IMR-90 (cell line): ENCODE measurements around the gene LLPH.

Experiments
- BHLHE40 ChIP-seq: fragments of 150-350 bp; IDR thresholded peaks from 2 replicates; pipeline ENCODE4 v1.6.1; 2016; ENCODE audit warnings: mild to moderate bottlenecking, low read depth, low read length
- CHD1 ChIP-seq: IDR thresholded peaks from 2 replicates; pipeline ENCODE4 v1.6.1; 2012; ENCODE audit warnings: low read depth, low read length, improper control_type of control experiment
- CTCF ChIP-seq: conservative IDR thresholded peaks from 2 replicates; pipeline ENCODE4 v1.5.1; 2012; ENCODE audit warnings: mild to moderate bottlenecking, low read depth, low read length, improper control_type of control experiment
- POLR2A ChIP-seq: IDR thresholded peaks from 2 replicates; pipeline ENCODE4 v1.6.1; 2012; ENCODE audit warnings: mild to moderate bottlenecking, low read depth, low read length
- RAD21 ChIP-seq: IDR thresholded peaks from 2 replicates; pipeline ENCODE4 v1.6.1; 2012; ENCODE audit warnings: low read length, improper control_type of control experiment
- RCOR1 ChIP-seq: IDR thresholded peaks from 2 replicates; pipeline ENCODE4 v1.6.1; 2012; ENCODE audit warnings: mild to moderate bottlenecking, low read length, improper control_type of control experiment; ENCODE audit not compliant: insufficient replicate concordance
- RFX5 ChIP-seq: IDR thresholded peaks from 2 replicates; pipeline ENCODE4 v1.8.0; 2012; ENCODE audit warnings: low read depth, mild to moderate bottlenecking, low read length, moderate library complexity
- SMC3 ChIP-seq: fragments of 150-350 bp; IDR thresholded peaks from 2 replicates; pipeline ENCODE4 v1.6.1; 2016; ENCODE audit warnings: low read depth, mild to moderate bottlenecking, antibody characterized with exemption, low read length, moderate library complexity
- USF2 ChIP-seq: fragments of 150-350 bp; IDR thresholded peaks from 2 replicates; pipeline ENCODE4 v1.6.1; 2017; ENCODE audit warnings: mild to moderate bottlenecking, antibody characterized with exemption, low read length, low read depth

- TF ChIP-seq RFX5 (no peak), SMC3 (no peak), CTCF (no peak), POLR2A (no peak), CHD1 (no peak), RAD21 (no peak), RCOR1 (no peak), BHLHE40 (no peak), USF2 (no peak)
Observed at GRCh38 chr12:66072566-66072965, 58.0 kb downstream of the LLPH start.
